Activated CD4-positive, alpha-beta memory T cell treated with anti-CD3 and anti-CD28 coated beads for 36 hours (primary cell): ENCODE results near the gene TMEM43. TPM values are rescaled to one million over a fixed set of nuclear protein-coding genes. Genes with fewer than 3 reads are reported as not detected.

Experiments
- CTCF ChIA-PET: fragments of 350-600 bp; sonication (Branson Sonifier 250); formaldehyde crosslinking; loops from one replicate; lab custom pipeline; 2021; ENCODE audit warnings: antibody characterized with exemption, inconsistent platforms; lab: Charles Lee
- POLR2A ChIA-PET: fragments of 350-600 bp; sonication (Branson Sonifier 250); formaldehyde crosslinking; loops from one replicate; lab custom pipeline; 2021; ENCODE audit warnings: antibody characterized with exemption; lab: Charles Lee
- DNase-seq: peaks from one replicate; pipeline ENCODE4 v3.0.0-alpha.2; 2020
- H3K27ac Mint-ChIP-seq: one replicate; pipeline ENCODE4 v1.8.0; 2021; ENCODE audit warnings: mixed read lengths
- H3K27me3 Mint-ChIP-seq: one replicate; pipeline ENCODE4 v1.8.0; 2021; ENCODE audit warnings: mixed read lengths
- H3K36me3 Mint-ChIP-seq: one replicate; pipeline ENCODE4 v1.8.0; 2021; ENCODE audit warnings: mixed read lengths
- H3K4me1 Mint-ChIP-seq: one replicate; pipeline ENCODE4 v1.8.0; 2021; ENCODE audit warnings: low read depth, mixed read lengths
- H3K4me3 Mint-ChIP-seq: one replicate; pipeline ENCODE4 v1.8.0; 2021; ENCODE audit warnings: mild to moderate bottlenecking, mixed read lengths
- H3K9me3 Mint-ChIP-seq: one replicate; pipeline ENCODE4 v1.8.0; 2021; ENCODE audit warnings: mixed read lengths
- intact Hi-C: fragments of 100-400 bp; cut with micrococcal nuclease; formaldehyde crosslinking; loops from one replicate; pipeline ENCODE4 v1.15.1; 2023
- total RNA-seq, 2 experiments: library from RNA; stranded (reverse); gene quantifications; one replicate each; pipeline ENCODE4 v1.2.3, GENCODE V29; 2021

The TMEM43 gene
- total RNA-seq, 2 experiments from 2014 or later = 31.0 to 32.4 TPM

DNA sequence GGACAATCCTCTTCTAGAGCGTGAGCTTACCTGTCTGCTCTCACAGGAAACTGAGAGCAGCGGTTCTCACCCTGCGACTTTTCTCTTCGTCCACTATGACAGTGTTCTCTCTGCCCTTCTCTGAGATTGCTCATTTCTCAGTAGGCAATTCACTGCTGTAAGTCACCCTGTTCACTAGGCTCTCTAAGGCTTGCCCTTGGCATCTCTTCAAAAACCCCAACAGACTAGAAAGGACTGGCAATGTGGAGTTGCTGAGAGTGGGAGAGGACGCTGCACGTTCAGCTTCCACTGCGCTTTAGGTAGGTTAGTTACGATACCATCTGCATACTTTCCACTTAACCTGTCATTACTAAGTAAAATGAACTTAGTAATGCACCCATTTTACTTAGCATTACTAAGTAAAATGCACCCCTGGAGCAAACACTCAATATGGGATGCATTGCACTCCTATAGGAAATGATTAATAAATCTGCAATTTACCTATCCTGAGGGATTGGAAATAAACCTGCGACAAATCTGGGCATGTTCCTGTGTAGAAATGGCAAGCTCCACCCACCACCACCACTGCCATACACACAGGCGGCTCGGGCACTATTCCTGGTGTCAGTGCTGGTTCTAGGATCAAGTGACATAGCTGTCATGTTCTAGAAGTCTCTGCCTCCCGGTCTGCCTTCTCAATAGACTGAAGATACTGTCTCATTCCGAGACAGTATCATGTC lies 32.1 kb downstream of the TMEM43 start:
- ChIA-PET CTCF (no interaction called here), POLR2A (interaction anchor here (0.6 kb wide), 1 partner anchor 83 kb away, joined by 6 read pairs; no protein-coding TSS in a partner anchor)
- H3K27ac Mint-ChIP-seq = no peak overlapping the region
- DNase-seq = no peak
- H3K27me3 Mint-ChIP-seq = no peaks in the 10 kb centered on the region
- H3K4me1 Mint-ChIP-seq = peaks cover 7% of the 10 kb centered on the region
- H3K36me3 Mint-ChIP-seq = peaks cover 63% of the 10 kb centered on the region
- peaks cover 11% of the 10 kb centered on the region for H3K9me3 Mint-ChIP-seq
- intact Hi-C loops = no loop called here
- H3K4me3 Mint-ChIP-seq = no peak overlapping the region

DNA sequence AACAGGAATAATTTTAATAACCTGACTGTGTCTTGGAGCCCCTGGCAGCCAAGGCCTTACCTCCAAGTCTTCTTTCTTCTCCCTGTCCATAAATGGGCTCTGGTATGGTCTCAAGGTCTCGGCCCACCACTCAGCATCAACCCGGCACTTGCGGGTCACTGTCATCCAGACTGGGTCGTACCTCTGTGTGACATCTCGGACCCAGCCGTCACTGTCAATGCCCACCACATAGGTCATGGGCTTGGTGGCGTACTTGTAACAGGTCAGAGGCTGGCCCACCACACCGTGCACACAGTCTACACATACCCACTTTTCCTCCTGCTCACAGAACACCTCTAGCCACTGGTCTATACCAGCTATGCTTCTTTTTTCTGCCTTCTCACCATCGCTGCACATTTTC lies 33.1 kb downstream of the TMEM43 start:
- Mint-ChIP-seq H3K27me3 (no peaks in the 10 kb centered on the region), H3K9me3 (peaks cover 17% of the 10 kb centered on the region), H3K36me3 (peaks cover 71% of the 10 kb centered on the region), H3K27ac (no peak overlapping the region), H3K4me3 (no peak overlapping the region), H3K4me1 (peaks cover 7% of the 10 kb centered on the region)
- intact Hi-C loops = no loop called here
- ChIA-PET POLR2A (no interaction called here), CTCF (no interaction called here)
- DNase-seq = no peak

GRCh38 chr3:14158370-14158769 lies 33.5 kb downstream of the TMEM43 start:
- Mint-ChIP-seq H3K27ac (no peak overlapping the region), H3K9me3 (peaks cover 17% of the 10 kb centered on the region), H3K27me3 (no peaks in the 10 kb centered on the region), H3K4me3 (no peak overlapping the region), H3K4me1 (peaks cover 7% of the 10 kb centered on the region), H3K36me3 (peaks cover 75% of the 10 kb centered on the region)
- CTCF ChIA-PET = no interaction called here
- POLR2A ChIA-PET = no interaction called here
- intact Hi-C loops = no loop called here
- DNase-seq = no peak

GRCh38 chr3:14159426-14159825 lies 34.6 kb downstream of the TMEM43 start:
- H3K4me1 Mint-ChIP-seq = peaks cover 7% of the 10 kb centered on the region
- DNase-seq = no peak
- no peak overlapping the region for H3K4me3 Mint-ChIP-seq
- H3K9me3 Mint-ChIP-seq = peaks cover 17% of the 10 kb centered on the region
- H3K36me3 Mint-ChIP-seq = peaks cover 79% of the 10 kb centered on the region
- H3K27me3 Mint-ChIP-seq = no peaks in the 10 kb centered on the region
- ChIA-PET CTCF (interaction anchor here (1.3 to 1.6 kb wide), 2 partner anchors 14 to 44 kb away, joined by 3 to 8 read pairs; no protein-coding TSS in a partner anchor), POLR2A (no interaction called here)
- intact Hi-C loops = no loop called here
- no peak overlapping the region for H3K27ac Mint-ChIP-seq

- peaks cover 7% of the 10 kb centered on the region for H3K4me1 Mint-ChIP-seq
- H3K27ac Mint-ChIP-seq = no peak overlapping the region
- H3K27me3 Mint-ChIP-seq = no peaks in the 10 kb centered on the region
- ChIA-PET CTCF (no interaction called here), POLR2A (no interaction called here)
- H3K4me3 Mint-ChIP-seq = no peak overlapping the region
- peaks cover 87% of the 10 kb centered on the region for H3K36me3 Mint-ChIP-seq
- no peak for DNase-seq
- intact Hi-C loops = no loop called here
- H3K9me3 Mint-ChIP-seq = peaks cover 17% of the 10 kb centered on the region
These were observed 36.4 kb downstream of the TMEM43 start for GRCh38 chr3:14161282-14161681.

DNA sequence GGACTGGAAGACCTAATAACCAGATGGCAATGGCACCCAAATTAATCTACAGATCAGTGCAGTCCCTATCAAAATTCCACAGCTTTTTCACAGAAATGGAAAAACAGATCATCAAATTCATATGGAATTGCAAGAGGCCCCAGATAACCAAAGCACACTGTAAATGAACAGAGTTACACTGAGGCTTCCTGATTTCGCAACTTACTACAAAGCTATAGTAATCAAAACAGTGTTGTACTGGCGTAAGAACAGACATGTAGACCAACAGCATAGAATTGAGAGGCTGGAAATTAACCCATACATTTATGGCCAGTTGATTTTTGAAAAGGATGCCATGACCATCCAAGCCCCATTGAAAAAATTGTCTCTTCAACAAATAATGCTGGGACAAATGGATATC lies 37.3 kb downstream of the TMEM43 start:
- no peaks in the 10 kb centered on the region for H3K27me3 Mint-ChIP-seq
- intact Hi-C loops = no loop called here
- no peak overlapping the region for H3K27ac Mint-ChIP-seq
- peaks cover 3% of the 10 kb centered on the region for H3K4me1 Mint-ChIP-seq
- ChIA-PET CTCF (no interaction called here), POLR2A (no interaction called here)
- H3K36me3 Mint-ChIP-seq = peaks cover 88% of the 10 kb centered on the region
- DNase-seq = no peak
- no peak overlapping the region for H3K4me3 Mint-ChIP-seq
- H3K9me3 Mint-ChIP-seq = peaks cover 17% of the 10 kb centered on the region

DNA sequence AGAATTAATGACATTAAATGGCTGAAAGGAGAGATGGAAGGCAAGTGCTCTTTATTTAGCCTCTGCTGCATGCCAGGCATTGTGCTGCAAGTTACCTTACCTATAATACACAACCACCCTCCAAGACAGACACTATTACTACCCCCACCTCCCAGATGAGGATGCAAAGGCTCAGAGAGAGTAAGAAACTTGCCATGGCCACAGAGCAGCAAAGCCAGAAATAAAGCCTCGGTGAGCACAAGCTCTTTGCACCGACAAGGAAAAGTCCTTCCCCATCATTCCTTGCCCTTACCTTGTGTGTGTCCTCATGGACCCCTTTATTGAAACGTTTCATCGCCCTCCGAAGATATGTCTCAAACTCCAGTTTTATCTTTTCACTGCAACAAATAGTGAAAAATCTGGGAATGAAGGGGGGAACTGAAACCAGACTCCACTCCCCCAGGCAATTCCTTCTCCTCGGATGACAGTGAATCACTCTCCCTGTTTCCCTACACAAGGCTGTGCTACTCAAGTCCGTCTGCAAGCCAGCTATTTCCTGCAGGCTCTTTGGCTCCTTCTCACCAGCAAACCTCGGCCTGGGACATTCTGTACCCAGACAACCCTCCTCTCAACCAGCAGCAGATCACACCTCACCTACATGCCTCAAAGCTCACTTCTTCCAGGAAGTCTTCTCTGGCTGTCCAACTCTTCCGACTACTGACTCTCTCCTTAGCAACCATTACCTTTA lies 42.2 kb downstream of the TMEM43 start:
- Mint-ChIP-seq H3K4me3 (no peak overlapping the region), H3K27me3 (no peaks in the 10 kb centered on the region), H3K4me1 (peaks cover 15% of the 10 kb centered on the region), H3K9me3 (peaks cover 6% of the 10 kb centered on the region), H3K27ac (no peak overlapping the region), H3K36me3 (peaks cover 78% of the 10 kb centered on the region)
- no peak for DNase-seq
- CTCF ChIA-PET = interaction anchor here (0.6 kb wide), 1 partner anchor 499 kb away, joined by 3 read pairs; no protein-coding TSS in a partner anchor
- intact Hi-C loops = no loop called here
- POLR2A ChIA-PET = interaction anchor here (2.2 kb wide), 1 partner anchor 11 kb away, joined by 8 read pairs; the partner anchor contains the start of genes LSM3 and XPC

- Mint-ChIP-seq H3K9me3 (no peaks in the 10 kb centered on the region), H3K27me3 (no peaks in the 10 kb centered on the region), H3K4me1 (peaks cover 27% of the 10 kb centered on the region), H3K27ac (no peak overlapping the region), H3K36me3 (peaks cover 67% of the 10 kb centered on the region), H3K4me3 (no peak overlapping the region)
- CTCF ChIA-PET = no interaction called here
- intact Hi-C loops = no loop called here
- DNase-seq = no peak
- POLR2A ChIA-PET = interaction anchor here (2.2 kb wide), 1 partner anchor 9 kb away, joined by 8 read pairs; the partner anchor contains the start of genes LSM3 and XPC
These were observed 44.6 kb downstream of the TMEM43 start for GRCh38 chr3:14169435-14169834.

GRCh38 chr3:14169871-14170270 lies 45.0 kb downstream of the TMEM43 start:
- ChIA-PET CTCF (no interaction called here), POLR2A (no interaction called here)
- intact Hi-C loops = no loop called here
- Mint-ChIP-seq H3K27me3 (no peaks in the 10 kb centered on the region), H3K27ac (peak overlapping the region; percentile 34), H3K4me3 (no peak overlapping the region), H3K36me3 (peaks cover 63% of the 10 kb centered on the region), H3K4me1 (peaks cover 30% of the 10 kb centered on the region), H3K9me3 (no peaks in the 10 kb centered on the region)
- no peak for DNase-seq

- Mint-ChIP-seq H3K9me3 (no peaks in the 10 kb centered on the region), H3K36me3 (peaks cover 55% of the 10 kb centered on the region), H3K27me3 (no peaks in the 10 kb centered on the region), H3K4me3 (no peak overlapping the region), H3K4me1 (peaks cover 38% of the 10 kb centered on the region), H3K27ac (peak overlapping the region; percentile 34)
- DNase-seq = no peak
- CTCF ChIA-PET = no interaction called here
- POLR2A ChIA-PET = no interaction called here
- intact Hi-C loops = no loop called here
These were observed 45.8 kb downstream of the TMEM43 start for GRCh38 chr3:14170531-14171159.

DNA sequence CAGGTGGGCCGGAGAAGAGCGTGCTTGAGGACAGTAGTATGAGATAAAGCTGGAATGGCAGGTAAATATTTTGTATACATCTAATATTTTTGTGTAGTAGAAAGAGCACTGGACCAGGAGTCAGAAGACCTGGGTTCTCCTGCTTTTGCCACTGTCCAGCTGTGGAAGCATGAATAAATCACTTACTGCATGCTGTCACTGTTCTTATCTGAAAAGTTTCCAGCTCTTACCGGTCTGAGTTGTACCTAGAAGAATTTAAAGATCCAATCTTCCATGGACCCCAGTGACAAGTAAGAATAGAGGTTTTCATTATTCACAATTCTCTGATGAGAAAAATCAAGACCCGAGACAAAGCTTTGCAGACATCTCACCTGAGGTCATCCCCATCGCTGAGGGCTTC lies 47.6 kb downstream of the TMEM43 start:
- POLR2A ChIA-PET = no interaction called here
- intact Hi-C loops = no loop called here
- DNase-seq = no peak
- peaks cover 55% of the 10 kb centered on the region for H3K4me1 Mint-ChIP-seq
- CTCF ChIA-PET = interaction anchor here (1.7 kb wide), 1 partner anchor 31 kb away, joined by 6 read pairs; no protein-coding TSS in a partner anchor
- H3K9me3 Mint-ChIP-seq = no peaks in the 10 kb centered on the region
- no peaks in the 10 kb centered on the region for H3K27me3 Mint-ChIP-seq
- H3K4me3 Mint-ChIP-seq = no peak overlapping the region
- H3K27ac Mint-ChIP-seq = no peak overlapping the region
- H3K36me3 Mint-ChIP-seq = peaks cover 40% of the 10 kb centered on the region

DNA sequence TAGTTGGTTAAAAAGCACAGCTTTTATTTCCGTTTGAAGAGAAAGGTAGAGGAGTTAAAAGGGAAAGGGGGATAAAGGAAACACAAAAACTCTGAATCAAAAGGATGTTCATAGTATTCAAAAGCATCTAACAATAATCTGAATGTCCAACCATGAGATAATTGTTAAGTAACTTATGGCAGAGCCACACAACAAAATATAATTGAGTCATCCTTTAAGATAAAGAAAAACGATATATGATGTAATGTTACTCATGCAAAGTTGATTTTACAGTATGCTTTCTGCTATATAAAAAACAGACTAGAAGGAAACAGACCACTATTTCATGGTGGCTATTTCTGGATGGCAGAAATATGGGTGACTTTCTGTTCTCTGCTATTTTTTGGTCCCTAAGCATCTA lies 49.6 kb downstream of the TMEM43 start:
- Mint-ChIP-seq H3K4me3 (no peak overlapping the region), H3K9me3 (no peaks in the 10 kb centered on the region), H3K27me3 (no peaks in the 10 kb centered on the region), H3K4me1 (peaks cover 61% of the 10 kb centered on the region), H3K27ac (no peak overlapping the region), H3K36me3 (peaks cover 35% of the 10 kb centered on the region)
- no peak for DNase-seq
- ChIA-PET POLR2A (interaction anchor here (1.9 kb wide), 1 partner anchor 31 kb away, joined by 15 read pairs; no protein-coding TSS in a partner anchor), CTCF (interaction anchor here (0.7 to 1.9 kb wide), 2 partner anchors 49 to 1390 kb away, joined by 3 to 5 read pairs; partner anchors contain the start of genes CHCHD4 and TMEM43)
- intact Hi-C loops = no loop called here
